HEK293 (cell line): ENCODE measurements around the gene PDIA6.

Experiments used
- CTCF ChIA-PET: fragments of 350-600 bp; formaldehyde crosslinking; extraction: SDS; loops from one replicate; lab custom pipeline; 2021; ENCODE audit warnings: antibody characterized with exemption; lab: Yijun Ruan, JAX
- POLR2A ChIA-PET: fragments of 300-600 bp; formaldehyde crosslinking; extraction: SDS; loops from one replicate; lab custom pipeline; 2020; ENCODE audit warnings: antibody characterized with exemption, inconsistent platforms; lab: Yijun Ruan, JAX
- H3K27ac ChIP-seq: fragments of 200-500 bp; sonication (Bioruptor generic); 2 replicates; pipeline ENCODE4 v1.5.1; 2014; ENCODE audit warnings: low read depth, low read length, control low read depth, inconsistent platforms; ENCODE audit errors: extremely low read depth
- H3K36me3 ChIP-seq, 2 experiments: fragments of 200-500 bp in 1 of 2; sonication (Bioruptor generic) in 1 of 2; 1 replicate in 1 of 2; 2 replicates in 1 of 2; pipeline ENCODE4 v1.5.1; 2014 to 2017; ENCODE audit warnings: inconsistent platforms in 2 of 2, low read length in 2 of 2; ENCODE audit not compliant: control insufficient read depth in 2 of 2, insufficient read depth in 1 of 2
- H3K4me1 ChIP-seq: fragments of 200-500 bp; sonication (Bioruptor generic); 2 replicates; pipeline ENCODE4 v1.5.1; 2014; ENCODE audit warnings: mild to moderate bottlenecking, low read length, inconsistent platforms; ENCODE audit not compliant: control insufficient read depth, insufficient read depth
- H3K4me3 ChIP-seq: 2 replicates; pipeline ENCODE4 v1.5.1; 2011; ENCODE audit warnings: low read depth, mild to moderate bottlenecking, control low read depth, low read length, moderate library complexity
- H3K9me3 ChIP-seq: fragments of 200-500 bp; sonication (Bioruptor generic); 2 replicates; pipeline ENCODE4 v1.5.1; 2014; ENCODE audit warnings: low read depth, low read length, inconsistent platforms; ENCODE audit not compliant: control insufficient read depth, insufficient read depth
- ATF2 ChIP-seq: fragments of 450-650 bp; formaldehyde crosslinking; IDR thresholded peaks from 2 replicates; pipeline ENCODE4 v1.5.1; 2016; ENCODE audit warnings: missing biosample characterization, missing genetic modification characterization, low read depth
- GLI2 ChIP-seq: fragments of 450-650 bp; formaldehyde crosslinking; IDR thresholded peaks from 2 replicates; pipeline ENCODE4; 2017; ENCODE audit warnings: missing biosample characterization, missing genetic modification characterization, low read depth, borderline replicate concordance
- HOXC10 ChIP-seq: sonication (generic); formaldehyde crosslinking; IDR thresholded peaks from 2 replicates; pipeline ENCODE4 v1.8.1; 2023; ENCODE audit warnings: mild to moderate bottlenecking, missing genetic modification reagents
- KLF17 ChIP-seq: fragments of 450-650 bp; formaldehyde crosslinking; IDR thresholded peaks from 2 replicates; pipeline ENCODE4 v1.5.1; 2016; ENCODE audit warnings: missing biosample characterization, missing genetic modification characterization
- KLF8 ChIP-seq: fragments of 450-650 bp; formaldehyde crosslinking; IDR thresholded peaks from 2 replicates; pipeline ENCODE4 v1.5.1; 2016; ENCODE audit warnings: missing biosample characterization, missing genetic modification characterization
- MEIS1 ChIP-seq: sonication (generic); formaldehyde crosslinking; IDR thresholded peaks from 2 replicates; pipeline ENCODE4 v1.8.1; 2022; ENCODE audit warnings: missing genetic modification reagents, mild to moderate bottlenecking, borderline replicate concordance
- MYNN ChIP-seq: fragments of 450-650 bp; formaldehyde crosslinking; IDR thresholded peaks from 2 replicates; pipeline ENCODE4 v1.5.1; 2016; ENCODE audit warnings: missing biosample characterization, missing genetic modification characterization, borderline replicate concordance
- PRDM4 ChIP-seq: fragments of 450-650 bp; formaldehyde crosslinking; IDR thresholded peaks from 2 replicates; pipeline ENCODE4 v1.5.1; 2017; ENCODE audit warnings: missing biosample characterization, missing genetic modification characterization
- PRDM6 ChIP-seq: fragments of 450-650 bp; formaldehyde crosslinking; IDR thresholded peaks from 2 replicates; pipeline ENCODE4 v1.5.1; 2017; ENCODE audit warnings: missing biosample characterization, missing genetic modification characterization
- REST ChIP-seq: fragments of 450-650 bp; formaldehyde crosslinking; IDR thresholded peaks from 2 replicates; pipeline ENCODE4 v1.5.1; 2016; ENCODE audit warnings: missing biosample characterization, missing genetic modification characterization
- ZBTB17 ChIP-seq: fragments of 450-650 bp; formaldehyde crosslinking; IDR thresholded peaks from 2 replicates; pipeline ENCODE4 v1.5.1; 2016; ENCODE audit warnings: missing biosample characterization, missing genetic modification characterization
- ZBTB21 ChIP-seq: fragments of 450-650 bp; formaldehyde crosslinking; IDR thresholded peaks from 2 replicates; pipeline ENCODE4 v1.5.1; 2017; ENCODE audit warnings: missing biosample characterization, missing genetic modification characterization
- ZFP41 ChIP-seq: fragments of 450-650 bp; formaldehyde crosslinking; IDR thresholded peaks from 2 replicates; pipeline ENCODE4 v1.5.1; 2016; ENCODE audit warnings: missing biosample characterization, missing genetic modification characterization, borderline replicate concordance
- ZNF114 ChIP-seq: fragments of 450-650 bp; formaldehyde crosslinking; IDR thresholded peaks from 2 replicates; pipeline ENCODE4 v1.5.0; 2017; ENCODE audit warnings: missing biosample characterization, missing genetic modification characterization
- ZNF221 ChIP-seq: fragments of 450-650 bp; formaldehyde crosslinking; IDR thresholded peaks from 2 replicates; pipeline ENCODE4 v1.5.1; 2017; ENCODE audit warnings: missing biosample characterization, missing genetic modification characterization, borderline replicate concordance
- ZNF23 ChIP-seq: fragments of 450-650 bp; formaldehyde crosslinking; IDR thresholded peaks from 2 replicates; pipeline ENCODE4 v1.5.1; 2016; ENCODE audit warnings: missing biosample characterization, missing genetic modification characterization, borderline replicate concordance
- ZNF266 ChIP-seq: fragments of 450-650 bp; formaldehyde crosslinking; IDR thresholded peaks from 2 replicates; pipeline ENCODE4 v1.5.1; 2016; ENCODE audit warnings: missing biosample characterization, missing genetic modification characterization, low read depth
- ZNF391 ChIP-seq: fragments of 450-650 bp; formaldehyde crosslinking; IDR thresholded peaks from 2 replicates; pipeline ENCODE4 v1.5.1; 2016; ENCODE audit warnings: low read depth, missing biosample characterization, missing genetic modification characterization, borderline replicate concordance
- ZNF433 ChIP-seq: fragments of 450-650 bp; formaldehyde crosslinking; IDR thresholded peaks from 2 replicates; pipeline ENCODE4 v1.5.1; 2016; ENCODE audit warnings: missing biosample characterization, missing genetic modification characterization, low read depth
- ZNF514 ChIP-seq: fragments of 450-650 bp; formaldehyde crosslinking; IDR thresholded peaks from 2 replicates; pipeline ENCODE4 v1.5.1; 2016; ENCODE audit warnings: missing biosample characterization, missing genetic modification characterization
- ZNF571 ChIP-seq: fragments of 450-650 bp; formaldehyde crosslinking; IDR thresholded peaks from 2 replicates; pipeline ENCODE4 v1.5.0; 2017; ENCODE audit warnings: missing biosample characterization, missing genetic modification characterization
- ZNF629 ChIP-seq: fragments of 450-650 bp; formaldehyde crosslinking; IDR thresholded peaks from 2 replicates; pipeline ENCODE4 v1.5.1; 2017; ENCODE audit warnings: missing biosample characterization, missing genetic modification characterization

PDIA6 gene

GRCh38 chr2:10811517-10811916 is 1.1 kb downstream of the PDIA6 start (continued):
- TF ChIP-seq ZNF433 (tag by site-specific recombination), result no peak
- TF ChIP-seq ZNF391 (tag by site-specific recombination), result no peak
- no peak for TF ChIP-seq MEIS1
- TF ChIP-seq ZFP41 (tag by site-specific recombination), result no peak
- TF ChIP-seq HOXC10 (CRISPR knock-in tag), result no peak

- Histone ChIP-seq H3K4me1 (peaks cover 9% of the 10 kb centered on the region), H3K27ac (no peak overlapping the region; the same call in 1 of the 2 replicates), H3K4me3 (no peak overlapping the region), H3K36me3 (peaks cover 4 to 17% of the 10 kb centered on the region in 2 experiments; a peak in 2 of 3 replicates), H3K9me3 (no peaks in the 10 kb centered on the region)
- TF ChIP-seq ZNF629 (tag by site-specific recombination), result peak; percentile 61; the same call in 1 of the 2 replicates
- 0 out of 2 replicates have a peak, but pooled peaks have one; percentile 32 for TF ChIP-seq ZBTB21 (tag by site-specific recombination)
- TF ChIP-seq KLF17 (tag by site-specific recombination), result no peak
- peak; percentile 52; the same call in 1 of the 2 replicates for TF ChIP-seq ZBTB17 (tag by site-specific recombination)
- ChIA-PET POLR2A (no interaction called here), CTCF (no interaction called here)
Measured at GRCh38 chr2:10810202-10811161, 2.1 kb downstream of the PDIA6 start.

- Histone ChIP-seq H3K4me1 (peaks cover 9% of the 10 kb centered on the region), H3K36me3 (peaks cover 8 to 25% of the 10 kb centered on the region in 2 experiments), H3K9me3 (no peaks in the 10 kb centered on the region), H3K4me3 (no peak overlapping the region), H3K27ac (no peak overlapping the region)
- POLR2A ChIA-PET, result no interaction called here
- CTCF ChIA-PET, result interaction anchor here (0.6 to 0.8 kb wide), 2 partner anchors 10 to 31 kb away, joined by 3 read pairs; no protein-coding TSS in a partner anchor
- TF ChIP-seq REST (no peak), PRDM6 (tag by site-specific recombination) (no peak), PRDM4 (tag by site-specific recombination) (no peak), ZNF266 (tag by site-specific recombination) (no peak), ZNF221 (tag by site-specific recombination) (no peak), ZNF114 (tag by site-specific recombination) (no peak), ATF2 (tag by site-specific recombination) (no peak), ZNF23 (tag by site-specific recombination) (no peak), KLF8 (tag by site-specific recombination) (no peak), GLI2 (tag by site-specific recombination) (no peak), ZNF514 (tag by site-specific recombination) (no peak), ZNF571 (tag by site-specific recombination) (no peak), MYNN (no peak)
Measured at GRCh38 chr2:10806543-10806942, 6.0 kb downstream of the PDIA6 start.
